GM08714 (cell line): ENCODE measurements around the gene CCNY.

Source experiments
- H3K4me3 ChIP-seq: fragments of 200-500 bp; sonication (Bioruptor generic); 2 replicates; pipeline ENCODE4 v1.5.1; 2014; ENCODE audit warnings: mild to moderate bottlenecking, low read length, inconsistent platforms
- ZNF274 ChIP-seq: IDR thresholded peaks from 2 replicates; pipeline ENCODE4 v1.6.1; 2012; ENCODE audit warnings: mild to moderate bottlenecking, low read depth, low read length

Gene CCNY

GRCh38 chr10:35424680-35425285 lies 88.5 kb downstream of the CCNY start:
- TF ChIP-seq ZNF274 = no peak
- no peak overlapping the region for H3K4me3 ChIP-seq

GRCh38 chr10:35425595-35425994 lies 89.3 kb downstream of the CCNY start:
- no peak overlapping the region for H3K4me3 ChIP-seq
- TF ChIP-seq ZNF274 = no peak

DNA sequence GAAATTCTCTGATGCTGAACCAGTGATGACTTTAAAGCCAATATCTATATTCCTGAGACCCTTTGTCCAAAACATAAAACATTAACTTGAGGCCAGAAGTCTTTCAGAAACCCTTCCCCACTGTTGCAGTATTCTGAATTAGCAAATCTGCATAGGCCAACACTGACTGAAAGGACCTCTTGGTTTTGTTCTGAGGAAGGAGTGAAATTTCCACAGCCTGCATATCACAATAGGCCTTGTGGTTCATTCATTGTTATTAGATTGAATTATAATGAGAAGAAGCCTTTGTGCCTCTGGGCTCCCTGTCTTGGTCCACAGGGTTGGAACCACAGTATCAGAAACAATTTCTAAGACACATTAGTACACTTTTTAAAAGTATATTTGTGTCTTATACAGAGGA lies 90.3 kb downstream of the CCNY start:
- TF ChIP-seq ZNF274 = no peak
- H3K4me3 ChIP-seq = no peak overlapping the region

DNA sequence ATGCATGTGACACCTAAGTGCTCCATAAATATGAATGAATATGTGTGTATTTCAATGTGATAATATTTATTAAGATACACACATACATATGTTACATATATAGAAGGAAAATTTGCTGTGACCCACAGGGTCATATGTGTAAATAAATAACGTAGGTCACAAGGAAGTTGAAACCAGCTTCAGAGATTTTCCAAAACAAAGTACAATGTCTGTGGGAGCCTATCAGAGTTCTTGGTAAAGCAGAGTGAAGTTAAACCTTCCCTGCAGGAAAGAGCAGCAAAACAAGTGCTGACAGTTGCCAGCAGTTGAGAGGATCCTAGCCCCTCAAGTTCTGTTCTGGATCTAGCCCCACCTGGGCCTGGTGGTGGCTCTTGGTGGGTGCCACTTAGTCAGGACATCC lies 91.2 kb downstream of the CCNY start:
- TF ChIP-seq ZNF274 = no peak
- no peak overlapping the region for H3K4me3 ChIP-seq

GRCh38 chr10:35428521-35428920 lies 92.2 kb downstream of the CCNY start:
- TF ChIP-seq ZNF274 = no peak
- H3K4me3 ChIP-seq = no peak overlapping the region

GRCh38 chr10:35432781-35433338 lies 96.6 kb downstream of the CCNY start:
- no peak for TF ChIP-seq ZNF274
- no peak overlapping the region for H3K4me3 ChIP-seq

DNA sequence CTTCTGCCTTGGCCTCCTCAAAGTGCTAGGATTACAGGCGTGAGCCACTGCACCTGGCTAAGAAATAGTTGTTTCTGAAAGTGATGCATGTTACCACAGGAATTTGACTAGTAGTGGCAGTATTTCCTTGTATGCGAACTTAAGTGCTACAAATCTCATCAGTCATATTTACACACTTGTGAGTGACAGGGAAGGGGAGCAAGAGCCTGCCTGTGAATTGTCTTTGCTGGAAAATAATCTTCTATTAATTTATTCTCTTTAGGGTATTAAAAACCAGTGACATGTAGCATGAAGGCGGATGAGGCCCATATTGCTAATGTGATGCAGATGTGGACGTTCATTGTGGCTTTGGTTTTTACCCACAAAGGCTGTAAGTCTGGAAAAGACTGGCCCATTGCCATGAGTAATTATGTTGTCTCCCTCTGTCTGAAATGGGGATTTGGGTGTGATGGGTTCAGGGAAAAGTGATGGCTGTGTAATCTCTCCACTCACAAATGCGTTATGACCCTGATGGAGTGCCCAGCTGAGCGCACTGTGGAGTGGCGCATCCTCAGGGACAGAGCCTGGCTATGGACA lies 97.6 kb downstream of the CCNY start:
- no peak overlapping the region for H3K4me3 ChIP-seq
- no peak for TF ChIP-seq ZNF274

DNA sequence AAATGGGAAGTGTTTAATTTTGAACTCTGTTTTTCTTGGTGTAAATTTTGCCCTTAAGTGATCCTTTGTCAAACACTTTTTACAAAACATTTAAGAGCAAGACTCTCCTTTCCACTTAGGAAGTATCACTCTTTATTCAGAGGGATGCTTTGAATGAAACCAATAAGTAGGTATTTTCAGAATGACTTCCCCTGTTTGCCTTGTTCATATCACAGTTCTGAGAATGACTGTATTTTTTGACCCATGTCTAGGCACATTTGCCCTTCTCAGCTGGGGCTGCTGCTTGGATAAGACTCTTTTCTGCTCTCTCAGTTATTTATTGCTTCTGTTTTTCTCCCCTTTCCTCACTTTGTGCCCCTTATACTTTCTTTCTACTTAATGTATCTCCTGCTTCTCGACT lies 98.2 kb downstream of the CCNY start:
- H3K4me3 ChIP-seq = no peak overlapping the region
- TF ChIP-seq ZNF274 = no peak

DNA sequence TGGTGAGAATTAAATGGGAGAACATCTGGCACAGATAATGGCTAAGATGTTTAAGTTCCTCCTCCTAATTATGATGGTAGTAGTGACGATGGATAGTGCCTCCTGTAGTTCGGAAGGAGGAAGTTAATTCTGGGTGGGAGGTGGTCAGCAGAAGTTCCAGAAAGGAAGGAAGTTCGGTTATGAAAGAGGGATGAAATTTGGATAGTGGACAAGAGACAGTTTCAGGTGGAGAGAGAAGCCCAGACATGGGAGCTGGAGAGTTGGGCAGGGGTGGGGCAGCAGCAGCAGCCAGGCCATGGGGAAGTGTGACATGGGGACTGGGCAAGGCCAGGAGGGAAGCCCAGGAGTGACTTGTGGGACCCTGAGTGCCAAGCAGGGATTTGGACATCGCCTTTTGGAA lies 99.5 kb downstream of the CCNY start:
- no peak overlapping the region for H3K4me3 ChIP-seq
- no peak for TF ChIP-seq ZNF274

GRCh38 chr10:35437829-35438228 lies 101.5 kb downstream of the CCNY start:
- TF ChIP-seq ZNF274 = no peak
- H3K4me3 ChIP-seq = no peak overlapping the region

DNA sequence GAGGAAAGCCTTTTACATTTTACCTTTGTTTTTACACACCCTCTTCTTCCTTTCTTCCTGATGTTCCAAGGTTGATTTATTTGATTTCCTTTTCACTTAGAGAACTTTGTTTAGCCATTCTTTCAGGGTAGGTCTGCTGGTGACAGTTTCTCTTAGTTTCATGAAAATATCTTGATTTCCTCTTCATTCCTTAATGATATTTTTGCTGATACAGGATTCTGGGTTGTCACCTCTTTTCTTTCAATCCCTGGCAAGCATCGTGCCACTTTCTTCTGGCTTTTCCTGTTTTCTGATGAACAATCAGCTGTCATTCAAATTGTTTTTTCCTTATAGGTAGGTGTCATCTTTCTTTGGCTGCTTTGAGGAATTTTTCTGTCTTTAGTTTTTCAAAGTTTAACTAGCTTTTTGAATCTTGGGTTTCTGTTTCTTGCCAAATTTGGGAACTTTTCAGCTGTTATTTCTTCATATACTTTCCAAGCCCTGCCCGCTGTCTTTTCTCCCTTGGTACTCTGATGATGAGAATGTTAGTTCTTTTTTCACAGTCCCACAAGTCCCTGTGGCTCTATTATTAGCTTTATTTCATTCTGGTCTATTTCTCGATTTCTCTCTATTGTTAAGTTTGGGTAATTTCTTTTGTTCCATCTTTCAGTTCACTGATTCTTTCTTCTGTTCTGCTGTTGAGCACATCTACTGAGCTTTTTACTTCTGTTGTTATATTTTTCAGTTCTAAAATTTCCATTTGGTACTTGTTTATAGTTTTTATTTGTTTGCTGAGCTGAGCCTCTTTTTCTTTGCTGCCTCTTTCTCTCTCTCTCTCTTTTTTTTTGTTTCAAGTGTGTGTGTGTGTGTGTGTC lies 102.6 kb downstream of the CCNY start:
- TF ChIP-seq ZNF274 = no peak
- no peak overlapping the region for H3K4me3 ChIP-seq

DNA sequence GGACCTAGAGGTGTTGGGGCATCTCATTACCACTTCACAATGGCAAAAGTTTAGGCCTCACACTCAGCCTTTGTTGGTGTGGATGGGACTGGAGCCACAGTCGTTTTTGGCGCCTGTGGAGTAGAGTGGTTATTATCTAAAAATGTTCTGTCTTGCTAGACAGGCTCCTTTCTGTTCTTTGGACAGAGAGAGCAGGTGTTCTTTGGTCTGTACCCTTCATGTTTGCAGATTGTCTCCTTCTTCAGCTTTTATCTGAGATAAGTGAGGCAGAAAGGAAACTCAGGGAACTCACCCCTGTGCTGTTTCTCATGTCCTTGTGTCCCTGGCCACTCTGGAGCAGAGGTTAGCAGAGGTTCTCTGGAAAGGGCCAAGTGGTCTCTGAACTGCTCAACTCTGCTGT lies 103.7 kb downstream of the CCNY start:
- TF ChIP-seq ZNF274 = no peak
- H3K4me3 ChIP-seq = no peak overlapping the region

DNA sequence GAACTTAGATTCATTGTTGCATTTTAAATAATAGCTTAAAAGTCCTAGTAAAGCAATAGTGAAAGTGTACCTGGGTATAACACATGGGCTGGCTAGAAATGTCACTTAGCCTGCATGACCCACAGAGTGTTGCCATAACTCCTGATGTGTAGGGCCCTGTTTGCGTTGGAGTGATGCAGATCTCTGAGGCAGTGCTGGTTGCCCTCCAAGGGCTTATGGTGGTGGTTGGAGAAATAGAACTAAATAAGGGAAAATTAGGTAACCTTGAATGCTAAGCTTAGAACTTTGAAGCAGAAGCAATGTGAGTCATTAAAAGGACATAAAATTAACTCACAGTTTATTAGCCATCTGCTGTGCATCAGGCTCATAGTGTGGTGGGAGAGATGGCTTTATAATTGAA lies 105.7 kb downstream of the CCNY start:
- no peak for TF ChIP-seq ZNF274
- H3K4me3 ChIP-seq = no peak overlapping the region

- TF ChIP-seq ZNF274 = no peak
Observed at GRCh38 chr10:35442592-35442991, 106.3 kb downstream of the CCNY start.

DNA sequence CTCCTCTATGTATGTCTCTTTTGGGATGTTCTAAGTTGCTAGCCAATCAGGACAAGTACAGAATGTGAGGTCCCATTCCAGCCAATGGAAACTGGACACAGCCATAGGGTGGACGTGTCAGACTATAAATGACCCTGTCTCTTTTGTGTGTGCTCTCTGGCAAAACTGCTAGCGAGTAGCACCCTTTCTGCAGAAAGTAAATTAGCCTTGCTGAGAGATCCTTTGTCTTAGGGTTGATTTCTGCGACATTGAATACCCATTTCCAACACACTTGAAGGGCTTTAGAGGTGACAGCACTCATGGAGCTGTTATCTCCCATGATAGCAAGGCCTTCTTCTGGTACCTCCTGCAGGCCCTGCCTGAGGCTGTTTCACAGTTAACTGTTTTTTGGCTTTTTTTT lies 107.5 kb downstream of the CCNY start:
- no peak overlapping the region for H3K4me3 ChIP-seq
- TF ChIP-seq ZNF274 = no peak

More at GRCh38 chr10:35442592-35442991, 106.3 kb downstream of the CCNY start:
- H3K4me3 ChIP-seq = no peak overlapping the region
